Natural killer cell (primary cell): Measurements from ENCODE around the gene MLF1. TPM values are rescaled to one million over a fixed set of nuclear protein-coding genes. Genes with fewer than 3 reads are reported as not detected.

Experiments
- ATAC-seq, 3 donors: fragments of 150-1000 bp in 2 of 3; fragments of 200-7000 bp in 1 of 3; cut with Tn5 transposase; 1 replicate in 1 of 3; 2 replicates in 2 of 3; pipeline ENCODE4 v1.10.0; 2021; ENCODE audit warnings: mild to moderate bottlenecking in 2 of 3, moderate library complexity in 2 of 3
- DNase-seq, 2 donors: peaks; one replicate each; pipeline versions ENCODE4 v3.0.0 to v3.0.0-alpha.2; 2013 to 2021; ENCODE audit warnings: mixed read lengths in 1 of 2
- H3K27ac ChIP-seq: one replicate; pipeline ENCODE4 v1.5.1; 2013; ENCODE audit warnings: mild to moderate bottlenecking, low read length
- H3K27me3 ChIP-seq: one replicate; pipeline ENCODE4 v1.6.1; 2013; ENCODE audit warnings: low read length; ENCODE audit not compliant: control insufficient read depth, insufficient read depth
- H3K36me3 ChIP-seq: one replicate; pipeline ENCODE4 v1.6.1; 2013; ENCODE audit warnings: low read length; ENCODE audit not compliant: control insufficient read depth, insufficient read depth
- H3K4me1 ChIP-seq: one replicate; pipeline ENCODE4 v1.6.1; 2013; ENCODE audit warnings: low read length; ENCODE audit not compliant: control insufficient read depth, insufficient read depth
- H3K4me3 ChIP-seq: one replicate; pipeline ENCODE4 v1.5.1; 2013; ENCODE audit warnings: low read length
- H3K9me3 ChIP-seq: one replicate; pipeline ENCODE4 v1.6.1; 2013; ENCODE audit warnings: low read length; ENCODE audit not compliant: control insufficient read depth, insufficient read depth
- H3K27ac Mint-ChIP-seq, 2 donors: one replicate each; pipeline ENCODE4 v1.8.0; 2022; ENCODE audit warnings: mild to moderate bottlenecking in 2 of 2, mixed read lengths in 2 of 2, moderate library complexity in 1 of 2
- H3K27me3 Mint-ChIP-seq, 2 donors: one replicate each; pipeline ENCODE4 v1.8.0; 2022; ENCODE audit warnings: low read depth in 2 of 2, mixed read lengths in 2 of 2
- H3K36me3 Mint-ChIP-seq: one replicate; pipeline ENCODE4 v1.8.0; 2022; ENCODE audit warnings: mixed read lengths
- H3K4me1 Mint-ChIP-seq, 2 donors: one replicate each; pipeline ENCODE4 v1.8.0; 2022; ENCODE audit warnings: mixed read lengths in 2 of 2
- H3K4me3 Mint-ChIP-seq: one replicate; pipeline ENCODE4 v1.8.0; 2022; ENCODE audit warnings: mild to moderate bottlenecking, moderate library complexity, mixed read lengths
- H3K9me3 Mint-ChIP-seq, 2 donors: one replicate each; pipeline ENCODE4 v1.8.0; 2022; ENCODE audit warnings: mixed read lengths in 2 of 2
- CTCF ChIP-seq: fragments of 200-600 bp; IDR thresholded peaks from one replicate; pipeline ENCODE4 v1.8.0; 2022; ENCODE audit warnings: antibody characterized with exemption
- WGBS: methylation state at CpG from one replicate; pipeline ENCODE4 v1.1.7; 2013; ENCODE audit warnings: missing lambda C conversion rate; ENCODE audit not compliant: insufficient coverage; 5-methylcytosine and 5-hydroxymethylcytosine counted together
- intact Hi-C: fragments of 100-400 bp; cut with micrococcal nuclease; formaldehyde crosslinking; loops from one replicate; pipeline ENCODE4 v1.14.2; 2022
- total RNA-seq, 4 donors: library from RNA; stranded (reverse); fragments of 120-200 nt in 1 of 4; gene quantifications; one replicate each; pipeline versions ENCODE4 v1.2.3 to v1.2.4, GENCODE V29; 2013 to 2022

The MLF1 gene
- total RNA-seq, 3 donors from 2014 or later (not counting 1 experiment from before 2014, with no cell fraction given): 2.8 to 5.3 (median 3.1) TPM

GRCh38 chr3:158644345-158644908 lies 73.4 kb downstream of the MLF1 start, which contains the start of gene GFM1:
TSS of gene GFM1 (plus strand) at chr3:158644527. CDS start at chr3:158644635, 108 bp downstream.
- Mint-ChIP-seq H3K27ac (peak within 1 kb of the TSS; percentile 86 to 94), H3K4me3 (peak within 1 kb of the TSS; percentile 99), H3K36me3 (no peaks in the 10 kb centered on the region), H3K27me3 (no peaks in the 10 kb centered on the region), H3K9me3 (no peaks in the 10 kb centered on the region), H3K4me1 (peaks cover 29 to 36% of the 10 kb centered on the region in 2 donors)
- Histone ChIP-seq H3K27me3 (no peaks in the 10 kb centered on the region), H3K36me3 (peaks cover 15% of the 10 kb centered on the region), H3K4me1 (peaks cover 3% of the 10 kb centered on the region), H3K9me3 (no peaks in the 10 kb centered on the region), H3K4me3 (peak within 1 kb of the TSS; percentile 99), H3K27ac (peak within 1 kb of the TSS; percentile 78)
- intact Hi-C loops: loop anchor here (2.0 to 10.0 kb wide), 2 partner anchors 158 to 1970 kb away; partner anchors contain the start of genes MFSD1 and TIPARP
- under 1% methylated on average over 42 of the region's 42 CpGs for WGBS
- ATAC-seq (peak; percentile 94 to 97 (median 95)), DNase-seq (peak; percentile 80 to 97)
- TF ChIP-seq CTCF: peak; percentile 84

GRCh38 chr3:158649791-158650190 lies 78.8 kb downstream of the MLF1 start:
- H3K27ac Mint-ChIP-seq: no peak overlapping the region
- DNase-seq (no peak), ATAC-seq (no peak)
- H3K9me3 Mint-ChIP-seq: no peaks in the 10 kb centered on the region
- H3K4me3 Mint-ChIP-seq: no peak overlapping the region
- no peak overlapping the region for H3K27ac ChIP-seq
- no peaks in the 10 kb centered on the region for H3K27me3 Mint-ChIP-seq
- no peaks in the 10 kb centered on the region for H3K9me3 ChIP-seq
- no peaks in the 10 kb centered on the region for H3K27me3 ChIP-seq
- H3K4me3 ChIP-seq: no peak overlapping the region
- intact Hi-C loops: loop anchor here (10.0 kb wide), 1 partner anchor 1975 kb away; the partner anchor contains the start of gene TIPARP
- no peaks in the 10 kb centered on the region for H3K4me1 ChIP-seq
- TF ChIP-seq CTCF: no peak
- WGBS: 79% methylated on average over 4 of the region's 4 CpGs
- peaks cover 51% of the 10 kb centered on the region for H3K36me3 ChIP-seq
- peaks cover 22 to 26% of the 10 kb centered on the region in 2 donors for H3K4me1 Mint-ChIP-seq
- peaks cover 3% of the 10 kb centered on the region for H3K36me3 Mint-ChIP-seq

- H3K36me3 ChIP-seq: peaks cover 59% of the 10 kb centered on the region
- Mint-ChIP-seq H3K36me3 (peaks cover 6% of the 10 kb centered on the region), H3K27ac (no peak overlapping the region), H3K27me3 (no peaks in the 10 kb centered on the region), H3K4me3 (no peak overlapping the region), H3K9me3 (no peaks in the 10 kb centered on the region), H3K4me1 (peaks cover 10 to 12% of the 10 kb centered on the region in 2 donors)
- ATAC-seq (no peak), DNase-seq (no peak)
- TF ChIP-seq CTCF: no peak
- no peak overlapping the region for H3K27ac ChIP-seq
- intact Hi-C loops: no loop called here
- no peaks in the 10 kb centered on the region for H3K27me3 ChIP-seq
- 100% methylated on average over 1 of the region's 2 CpGs for WGBS
- no peaks in the 10 kb centered on the region for H3K9me3 ChIP-seq
- H3K4me3 ChIP-seq: no peak overlapping the region
- no peaks in the 10 kb centered on the region for H3K4me1 ChIP-seq
Measured at GRCh38 chr3:158651192-158651591, 80.2 kb downstream of the MLF1 start.

GRCh38 chr3:158652463-158652862 lies 81.5 kb downstream of the MLF1 start:
- no peak overlapping the region for H3K27ac Mint-ChIP-seq
- no peak for TF ChIP-seq CTCF
- H3K36me3 Mint-ChIP-seq: peaks cover 6% of the 10 kb centered on the region
- Histone ChIP-seq H3K9me3 (no peaks in the 10 kb centered on the region), H3K27ac (no peak overlapping the region), H3K4me1 (no peaks in the 10 kb centered on the region), H3K27me3 (no peaks in the 10 kb centered on the region), H3K4me3 (no peak overlapping the region), H3K36me3 (peaks cover 56% of the 10 kb centered on the region)
- no peaks in the 10 kb centered on the region for H3K27me3 Mint-ChIP-seq
- ATAC-seq (no peak), DNase-seq (no peak)
- 88% methylated on average over 1 of the region's 3 CpGs for WGBS
- intact Hi-C loops: no loop called here
- no peak overlapping the region for H3K4me3 Mint-ChIP-seq
- H3K4me1 Mint-ChIP-seq: peaks cover 4 to 6% of the 10 kb centered on the region in 2 donors
- H3K9me3 Mint-ChIP-seq: no peaks in the 10 kb centered on the region
